Measurements from ENCODE around the gene SCYL1.
A peak's percentile ranks its signal among the peaks of the same experiment; 100 is the strongest.

SCYL1 gene

DNA sequence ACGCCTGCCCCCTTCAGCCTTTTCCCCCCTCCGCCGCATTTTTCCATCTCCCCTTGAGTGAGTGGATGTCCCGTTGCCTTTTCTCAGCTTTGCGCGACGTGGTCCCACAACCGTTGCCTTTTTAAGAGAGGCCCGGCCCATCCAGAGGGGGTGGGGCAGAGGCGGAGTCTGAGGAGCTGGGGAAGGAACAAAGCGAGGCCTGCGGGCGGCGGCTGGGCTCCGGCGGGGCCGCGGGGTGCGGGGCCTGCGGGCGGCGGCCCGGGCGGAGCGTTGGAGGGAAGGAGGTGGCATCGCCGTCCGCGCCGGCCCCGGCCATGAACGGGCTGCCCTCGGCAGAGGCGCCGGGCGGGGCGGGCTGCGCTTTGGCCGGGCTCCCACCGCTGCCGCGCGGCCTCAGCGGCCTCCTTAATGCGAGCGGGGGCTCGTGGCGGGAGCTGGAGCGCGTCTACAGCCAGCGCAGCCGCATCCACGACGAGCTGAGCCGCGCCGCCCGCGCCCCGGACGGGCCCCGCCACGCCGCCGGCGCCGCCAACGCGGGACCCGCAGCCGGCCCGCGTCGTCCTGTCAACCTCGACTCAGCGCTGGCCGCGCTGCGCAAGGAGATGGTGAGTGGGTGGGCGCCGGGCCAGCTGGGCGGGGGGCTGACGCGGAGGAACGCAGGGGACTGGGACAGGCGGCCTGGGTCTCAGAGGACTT, 47.6 kb downstream of the SCYL1 start, which contains the start of gene FAM89B:
TSS of gene FAM89B (plus strand) at position 183 of the 696 bp plus-strand sequence. CDS start at position 315, 132 bp downstream.
- peak; percentile 87 for DNase-seq

DNA sequence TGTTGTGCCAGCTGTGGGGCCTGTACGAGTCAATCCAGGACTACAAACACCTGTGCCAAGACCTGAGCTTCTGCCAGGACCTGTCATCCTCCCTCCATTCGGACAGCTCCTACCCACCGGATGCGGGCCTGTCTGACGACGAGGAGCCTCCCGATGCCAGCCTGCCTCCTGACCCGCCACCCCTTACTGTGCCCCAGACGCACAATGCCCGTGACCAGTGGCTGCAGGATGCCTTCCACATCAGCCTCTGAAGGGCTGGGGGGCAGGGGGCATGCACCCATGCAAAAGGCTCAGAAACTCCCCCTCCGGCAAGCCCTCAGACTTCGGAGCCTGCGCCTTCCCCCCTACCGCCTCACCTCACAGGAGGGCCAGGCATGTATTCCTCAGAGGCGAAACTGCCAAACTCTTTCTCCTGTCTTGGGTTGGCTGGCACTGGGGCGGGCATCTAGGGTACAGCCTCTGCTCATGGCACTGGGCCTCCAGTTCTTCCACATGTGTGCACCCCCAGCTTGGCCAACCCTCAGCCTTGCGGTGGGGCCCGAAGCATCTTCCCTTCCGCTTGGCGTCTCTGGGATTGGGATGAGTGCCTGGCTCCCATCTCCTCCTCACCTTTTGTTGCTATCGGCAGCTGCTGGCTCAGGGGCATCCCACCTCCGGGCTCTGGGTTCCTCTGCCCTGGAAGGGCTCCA, 48.7 kb downstream of the SCYL1 start:
- no peak for DNase-seq

- DNase-seq, result peak; percentile 94
Observed at GRCh38 chr11:65574109-65574810, 49.4 kb downstream of the SCYL1 start.

- no peak for DNase-seq
Observed at GRCh38 chr11:65574811-65575567, 50.1 kb downstream of the SCYL1 start.

DNA sequence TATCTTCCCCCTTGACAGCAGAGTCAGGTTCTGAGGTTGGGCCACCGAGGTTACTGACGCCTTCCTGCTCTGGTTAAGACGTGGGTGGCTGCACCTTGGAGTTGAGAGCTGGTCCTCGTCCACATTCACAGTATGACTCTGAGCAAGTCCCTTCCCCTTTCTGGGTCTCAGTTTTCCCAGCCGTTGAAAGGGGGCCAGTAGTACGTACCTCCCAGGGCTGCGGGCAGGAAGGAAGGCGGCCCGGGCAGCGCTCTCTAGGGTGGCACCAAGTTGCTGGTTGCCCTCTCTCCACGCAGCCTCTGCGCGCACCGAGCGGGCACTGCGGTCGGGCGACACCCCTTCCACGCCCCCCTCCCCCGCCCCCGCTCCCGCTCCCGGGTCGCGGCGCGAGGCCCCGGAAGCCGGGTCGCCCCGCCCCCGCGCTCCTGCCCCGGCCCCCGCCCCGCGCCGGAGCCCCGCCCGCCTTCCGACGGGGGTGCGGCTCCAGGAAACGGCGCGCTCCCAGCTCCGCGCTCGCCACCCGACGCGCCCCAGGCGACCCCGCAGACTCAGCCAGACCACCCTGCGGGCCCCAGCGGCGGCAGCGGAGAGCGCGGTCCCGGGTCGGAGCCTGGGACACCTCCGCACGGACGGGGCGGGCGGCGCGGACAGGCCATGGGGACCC, 50.8 kb downstream of the SCYL1 start, which contains the start of gene EHBP1L1:
TSS of gene EHBP1L1 (plus strand) at position 486 of the 664 bp plus-strand sequence. CDS start 250 bp downstream, outside the sequence.
- peak; percentile 74 for DNase-seq

- no peak for DNase-seq
Observed at GRCh38 chr11:65576232-65576866, 51.5 kb downstream of the SCYL1 start.

DNA sequence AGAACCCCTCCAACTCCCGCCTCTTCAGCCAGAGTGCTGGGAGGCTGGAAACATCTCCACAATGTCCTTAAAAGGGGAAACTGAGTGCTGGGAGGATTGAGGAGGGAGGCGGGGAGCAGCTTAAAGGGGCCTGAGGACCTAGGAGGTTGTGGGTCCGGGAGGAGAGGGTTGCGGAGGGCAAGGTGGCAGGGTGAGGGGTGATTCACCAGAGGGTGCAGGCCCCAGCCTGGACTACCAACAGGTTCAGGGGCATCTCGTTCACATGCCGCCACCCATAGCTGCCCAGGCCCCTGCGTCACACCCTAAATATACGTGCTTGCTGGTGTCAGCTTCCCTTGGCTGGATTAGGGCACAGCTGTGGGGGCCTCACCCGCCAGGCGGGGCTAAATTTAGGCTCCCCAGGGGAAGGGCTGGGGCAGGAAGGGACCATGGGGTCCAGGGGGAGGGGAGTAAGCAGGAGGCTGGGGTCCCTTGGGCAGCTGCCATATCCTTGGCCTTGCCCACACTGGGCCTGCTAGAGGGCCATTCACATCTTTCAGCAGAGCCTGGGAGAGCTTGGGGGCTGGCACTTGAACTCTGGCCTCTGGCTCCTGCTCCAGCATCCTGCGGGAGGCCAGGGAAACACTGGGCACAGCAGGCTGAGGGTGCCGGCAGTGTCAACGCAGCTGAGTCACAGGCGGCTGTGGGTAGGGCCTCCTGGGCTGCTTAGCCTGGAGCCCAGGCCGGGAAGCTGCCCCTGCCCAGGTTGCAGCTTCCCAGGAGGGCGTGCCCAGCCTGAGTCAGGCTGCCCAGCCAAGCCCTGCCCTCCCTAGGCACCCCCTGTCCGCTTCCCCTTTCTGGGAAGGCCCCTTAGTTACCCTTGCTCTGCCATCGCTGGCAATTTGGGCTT, 52.2 kb downstream of the SCYL1 start:
- peak; percentile 46 for DNase-seq

DNA sequence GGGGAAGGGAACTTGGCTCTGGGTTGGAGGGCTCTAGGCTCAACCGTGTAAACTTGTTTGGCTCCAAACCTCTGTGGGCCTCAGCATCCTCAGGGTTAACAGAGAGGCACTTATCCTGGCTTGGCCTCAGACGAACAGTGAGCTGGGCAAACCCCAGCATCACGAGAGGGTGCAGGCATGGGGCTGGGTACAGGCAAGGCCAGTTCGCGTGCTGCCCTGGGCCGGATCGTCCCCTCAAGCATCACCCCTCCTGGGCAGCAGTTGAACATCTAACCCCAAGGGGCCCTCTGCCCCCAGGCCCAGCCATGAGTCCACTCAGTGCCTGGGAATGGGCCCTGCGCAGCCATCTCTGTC, 52.9 kb downstream of the SCYL1 start:
- DNase-seq, result no peak

- DNase-seq, result no peak
Observed at GRCh38 chr11:65578134-65578533, 53.3 kb downstream of the SCYL1 start.

DNA sequence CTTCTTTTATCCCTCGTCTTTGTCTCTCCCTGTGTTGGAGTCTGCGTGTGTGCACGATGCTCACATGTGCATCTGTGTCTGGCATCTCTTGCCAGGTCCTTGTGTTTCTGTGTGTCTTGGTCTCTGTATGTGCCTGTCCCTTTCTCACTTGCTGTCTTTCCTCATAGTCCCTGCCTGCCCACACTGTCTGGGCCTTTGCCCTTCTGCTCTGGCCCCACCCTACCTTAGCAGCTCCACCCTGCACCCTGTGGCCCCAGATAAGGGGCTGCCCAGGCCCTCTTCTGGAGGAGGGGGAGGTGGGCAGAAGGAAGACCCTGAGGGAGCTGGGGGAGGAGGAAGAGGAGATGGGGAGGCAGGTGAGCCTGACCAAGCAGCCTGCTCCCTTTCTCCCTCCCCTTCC, 53.8 kb downstream of the SCYL1 start:
- DNase-seq, result no peak

- DNase-seq, result no peak
Observed at GRCh38 chr11:65579291-65579690, 54.4 kb downstream of the SCYL1 start.

- DNase-seq, result no peak
Observed at GRCh38 chr11:65580031-65580692, 55.3 kb downstream of the SCYL1 start.

- DNase-seq, result no peak
Observed at GRCh38 chr11:65580756-65581155, 55.9 kb downstream of the SCYL1 start.

DNA sequence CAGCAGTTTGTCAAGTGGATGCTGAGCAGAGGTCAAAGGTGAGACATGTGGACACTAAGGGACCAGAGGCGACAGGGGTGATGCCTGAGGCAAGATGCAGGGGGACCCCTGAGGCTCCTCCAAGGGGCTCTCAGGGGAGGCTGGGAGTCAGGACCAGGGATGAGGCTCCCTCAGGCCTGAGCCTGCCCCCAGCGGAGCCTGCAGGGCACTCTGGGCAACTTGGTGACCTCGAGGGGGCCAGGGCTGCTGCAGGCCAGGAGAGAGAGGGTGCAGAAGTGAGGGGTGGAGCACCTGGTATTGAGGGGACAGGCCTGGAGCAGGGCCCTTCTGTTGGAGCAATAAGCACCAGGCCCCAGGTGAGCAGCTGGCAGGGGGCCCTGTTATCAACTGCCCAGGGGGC, 57.0 kb downstream of the SCYL1 start:
- DNase-seq, result no peak

DNA sequence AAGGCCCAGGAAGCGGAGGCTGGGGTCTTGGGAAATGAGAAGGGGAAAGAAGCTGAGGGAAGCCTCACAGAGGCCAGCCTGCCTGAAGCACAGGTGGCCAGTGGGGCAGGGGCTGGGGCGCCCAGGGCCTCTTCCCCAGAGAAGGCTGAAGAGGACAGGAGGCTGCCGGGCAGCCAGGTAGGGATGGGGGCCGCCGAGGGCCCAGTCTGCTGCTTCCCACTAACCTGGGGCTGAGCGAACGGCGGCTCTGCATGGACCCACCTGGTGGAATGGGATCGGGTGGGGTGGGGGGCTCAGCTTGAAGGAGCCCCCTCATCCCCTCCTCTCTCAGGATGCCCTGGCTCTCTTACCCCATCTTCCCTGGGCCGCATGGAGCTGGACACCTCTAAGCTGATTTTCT, 58.7 kb downstream of the SCYL1 start:
- no peak for DNase-seq

GRCh38 chr11:65584106-65584505, 59.2 kb downstream of the SCYL1 start:
- DNase-seq, result no peak

GRCh38 chr11:65584723-65585171, 59.9 kb downstream of the SCYL1 start:
- DNase-seq, result no peak

- DNase-seq, result no peak
Observed at GRCh38 chr11:65585396-65586246, 60.7 kb downstream of the SCYL1 start.

GRCh38 chr11:65586247-65586630, 61.4 kb downstream of the SCYL1 start:
- no peak for DNase-seq
